CD4-positive, alpha-beta T cell treated with Interleukin-12 subunit alpha and Interleukin-12 subunit beta, for 1 hour (primary cell): ENCODE results near the gene ASTN1.

Source experiments
- DNase-seq: peaks from one replicate; pipeline ENCODE4 v3.0.0-alpha.2; 2020

The ASTN1 gene

DNA sequence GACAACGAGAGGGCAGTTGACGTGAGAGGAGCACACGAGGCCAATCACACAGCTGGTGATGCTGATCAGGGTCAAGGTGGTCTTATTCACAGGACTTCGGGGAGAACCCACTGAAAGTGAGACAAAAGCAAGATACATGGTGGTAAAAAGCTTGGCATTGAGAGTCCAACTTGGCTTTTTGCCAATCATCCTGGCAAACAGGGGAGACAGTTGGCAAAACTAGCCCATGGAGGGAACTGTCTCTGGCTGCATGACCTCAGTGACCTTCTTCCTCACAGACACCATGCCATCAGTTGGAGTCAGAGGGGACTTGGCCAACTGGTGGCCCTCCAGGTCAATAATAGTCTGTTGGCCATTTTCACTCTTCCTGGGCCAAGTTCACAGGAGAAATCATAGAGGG is 139.9 kb downstream of the ASTN1 start:
- DNase-seq, result no peak

DNA sequence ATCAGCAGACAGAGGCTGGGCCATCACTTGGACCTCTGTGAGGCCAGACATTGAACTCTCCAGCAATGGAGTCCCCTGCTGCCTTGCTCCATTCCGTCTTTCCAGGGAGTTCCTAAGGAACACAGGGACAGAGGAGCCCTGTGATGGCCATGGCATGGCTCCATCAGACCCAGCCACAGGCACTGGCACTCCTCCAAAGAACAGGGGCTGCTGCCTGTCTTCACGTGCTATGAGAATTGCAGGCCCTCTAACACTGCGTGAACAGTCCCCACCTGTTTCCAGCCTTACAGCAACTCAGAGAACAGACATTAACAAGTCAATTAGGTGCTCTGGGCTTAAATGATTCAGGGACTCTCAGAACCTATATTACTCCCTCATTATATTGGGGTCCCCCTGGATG is 140.8 kb downstream of the ASTN1 start:
- DNase-seq, result no peak

DNA sequence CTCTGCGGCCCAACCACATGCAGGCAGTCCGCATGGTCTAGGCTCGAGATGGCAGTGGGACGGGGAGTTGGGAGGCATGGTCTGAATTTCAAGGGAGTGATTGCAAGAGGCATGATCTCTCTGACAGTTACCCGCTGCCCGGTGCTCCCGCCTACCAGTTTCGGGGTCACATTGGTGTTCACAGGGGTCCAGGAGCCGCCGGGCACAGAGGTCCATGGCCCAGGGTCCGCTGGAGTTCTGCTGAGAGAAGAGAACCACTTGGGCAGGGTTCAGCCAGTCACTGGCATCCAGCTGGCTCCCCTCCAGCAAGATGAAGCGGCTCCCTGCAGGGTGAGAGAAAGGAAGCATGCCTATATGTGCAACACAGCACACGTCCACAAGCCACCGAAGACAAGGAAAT is 141.3 kb downstream of the ASTN1 start:
- no peak for DNase-seq

DNA sequence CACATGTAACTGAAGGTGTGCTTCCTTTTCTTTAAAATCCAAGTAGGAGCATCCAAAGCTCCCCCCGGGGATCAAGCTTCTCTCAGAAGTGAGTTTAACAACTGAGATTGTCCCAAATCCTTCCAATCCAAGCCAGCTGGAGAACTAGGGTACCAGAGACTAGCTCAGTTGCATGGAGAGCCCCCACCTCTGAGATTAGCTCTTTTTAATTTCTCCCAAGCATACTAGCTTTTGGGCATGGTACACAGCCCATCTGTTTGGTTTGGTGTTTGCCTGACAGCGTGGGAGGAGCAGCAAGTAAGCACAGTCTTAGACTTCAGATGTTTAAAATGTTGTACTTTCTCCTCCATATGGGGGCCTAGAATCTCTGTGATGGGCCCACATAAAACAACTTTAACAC is 142.8 kb downstream of the ASTN1 start:
- no peak for DNase-seq

DNA sequence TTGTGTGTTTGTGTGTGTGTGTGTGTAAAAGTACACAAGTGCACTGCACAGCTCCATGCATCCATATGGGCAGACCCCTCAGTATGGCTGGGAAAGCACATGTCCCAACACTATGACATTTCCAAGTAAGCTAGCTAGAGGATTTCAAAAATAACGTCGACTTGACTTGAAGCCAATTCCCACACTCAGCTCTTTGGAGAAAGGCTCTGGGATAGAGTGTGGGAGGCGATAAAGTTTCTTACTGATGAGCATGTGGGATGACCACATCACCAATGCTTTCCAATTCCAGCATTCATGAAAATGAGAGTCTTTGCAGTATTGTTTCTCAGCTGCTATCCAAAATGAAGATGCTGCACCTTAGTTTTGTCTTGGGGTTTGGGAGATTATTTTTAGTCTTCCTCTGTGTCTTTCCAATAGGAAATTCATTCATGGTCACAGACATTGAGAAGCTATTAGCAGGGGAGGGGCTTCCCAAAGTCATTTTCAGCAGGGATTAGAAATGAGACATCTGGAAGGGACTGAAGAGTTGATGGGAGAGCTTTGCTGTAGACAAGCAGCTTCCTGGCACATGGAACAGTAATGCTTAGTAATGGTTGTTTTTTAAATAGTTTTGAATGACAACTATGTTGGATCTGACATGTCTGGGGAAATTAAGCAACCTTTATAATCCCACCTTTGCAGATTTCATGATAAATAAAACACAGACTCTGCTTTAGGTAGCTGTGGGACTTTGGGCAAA is 143.5 kb downstream of the ASTN1 start:
- DNase-seq, result no peak

DNA sequence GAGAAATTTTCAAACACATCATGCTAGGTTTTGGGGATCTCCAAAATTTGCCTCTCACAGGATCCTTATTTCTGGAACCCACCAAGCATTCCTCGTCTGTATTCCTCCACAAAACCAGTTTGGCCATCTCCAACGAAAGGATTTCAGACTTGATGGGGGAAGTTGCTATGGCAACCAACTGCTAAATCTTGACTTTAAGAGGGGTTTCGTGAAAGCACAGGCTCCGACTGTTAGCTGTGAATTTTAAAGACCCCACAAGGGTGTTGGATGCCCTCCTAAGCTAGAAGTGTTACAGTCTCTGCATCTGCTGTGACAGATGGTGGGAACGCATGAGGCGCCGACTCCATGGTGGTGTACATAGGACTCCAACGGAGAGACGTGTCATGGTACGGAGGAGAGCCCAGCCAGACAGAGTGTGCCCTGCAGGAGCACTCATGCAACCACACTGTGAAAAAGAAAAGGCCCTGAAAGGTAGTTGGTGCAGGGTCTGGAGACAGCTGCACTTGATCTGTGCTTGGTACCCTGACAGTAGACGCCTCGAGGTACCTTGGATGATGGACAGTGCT is 147.1 kb downstream of the ASTN1 start:
- DNase-seq, result no peak

DNA sequence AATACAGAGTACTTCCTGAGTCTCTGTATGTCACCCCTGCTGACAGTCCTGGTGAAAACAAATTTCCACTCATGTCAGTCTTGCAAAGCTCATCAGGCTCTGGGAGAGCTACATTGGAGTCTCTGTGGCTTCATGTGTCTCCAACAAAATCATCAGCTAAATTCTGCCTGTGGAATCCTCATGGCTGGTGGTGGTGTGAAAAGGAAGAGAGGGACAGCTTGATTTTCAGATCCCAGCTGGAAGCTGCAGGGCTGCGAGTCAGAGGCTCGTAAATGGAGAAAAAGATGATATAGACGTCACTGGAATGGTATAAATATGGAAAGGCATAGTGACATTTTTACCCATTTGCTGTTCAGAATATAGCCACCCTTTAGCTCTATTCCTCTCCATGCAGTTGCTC is 150.2 kb downstream of the ASTN1 start:
- DNase-seq, result no peak

DNA sequence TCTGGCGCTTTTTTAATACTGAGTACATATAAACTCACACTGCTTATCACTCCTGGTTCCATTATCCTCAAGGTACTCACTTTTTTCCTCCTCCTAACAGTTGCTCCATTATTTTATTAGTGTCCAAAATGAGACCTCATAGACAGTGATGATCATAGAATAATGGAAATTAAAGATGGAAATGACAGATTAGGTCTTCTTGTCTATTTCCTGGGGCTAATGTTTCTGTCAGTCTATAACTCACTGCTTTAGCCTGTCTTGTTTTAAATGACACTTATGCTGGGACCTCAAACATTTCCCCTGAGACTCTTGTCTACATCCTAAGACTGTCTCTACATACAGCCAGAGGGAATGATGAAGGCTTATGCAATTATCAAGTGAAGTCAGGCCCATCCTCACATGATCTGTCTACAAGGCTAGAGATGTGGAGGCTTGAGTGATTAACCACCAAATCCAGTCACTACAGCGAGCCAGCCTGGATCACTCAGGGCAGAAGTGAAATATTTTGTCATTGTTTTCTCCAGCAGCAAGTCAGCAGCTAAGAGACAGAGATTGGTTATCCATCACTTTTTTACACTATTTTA is 152.1 kb downstream of the ASTN1 start:
- no peak for DNase-seq

DNA sequence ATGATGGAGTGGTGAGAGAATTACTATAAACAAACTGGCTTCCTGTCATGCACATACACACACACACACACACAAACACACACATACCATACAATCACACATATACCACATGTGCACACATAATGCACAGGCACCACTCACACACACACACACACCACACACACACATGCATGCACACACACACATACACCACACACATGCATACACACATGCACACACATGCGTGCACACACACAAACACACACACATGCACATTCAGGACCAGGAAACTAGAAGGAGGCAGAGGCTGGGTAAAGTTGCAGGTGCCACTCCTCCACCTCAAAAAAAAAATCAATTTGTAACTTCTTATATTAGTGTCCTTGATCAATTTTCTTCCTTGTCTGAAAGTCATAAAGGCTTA is 153.0 kb downstream of the ASTN1 start:
- no peak for DNase-seq

DNA sequence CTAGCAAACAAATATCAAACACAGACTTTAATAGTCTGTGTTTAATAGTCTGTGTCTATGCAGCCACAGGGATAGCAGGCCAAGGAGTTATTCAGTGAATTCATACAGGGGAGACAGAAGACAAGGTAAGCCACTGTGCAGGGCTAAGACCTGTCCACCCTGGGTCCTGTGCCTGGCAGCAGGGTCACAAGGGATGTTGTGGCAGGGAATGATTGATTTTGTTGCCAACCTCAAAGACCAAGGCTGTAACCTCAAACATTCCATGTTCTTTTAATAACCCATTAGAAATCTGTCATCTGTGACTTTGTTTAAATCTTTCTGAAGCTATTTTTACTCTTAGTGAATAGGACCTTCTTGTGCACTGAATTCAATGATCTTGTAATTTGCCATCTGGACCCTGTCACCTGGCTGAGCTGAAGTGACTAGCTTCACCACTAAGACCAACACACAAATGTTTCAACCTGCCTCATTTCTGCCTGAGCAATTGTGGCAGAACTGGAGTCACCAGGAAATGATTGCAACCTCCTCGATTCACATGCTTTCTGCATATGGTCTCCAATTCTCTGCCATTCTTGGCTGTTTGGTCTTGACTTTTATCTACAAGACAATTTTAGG is 154.2 kb downstream of the ASTN1 start:
- no peak for DNase-seq

DNA sequence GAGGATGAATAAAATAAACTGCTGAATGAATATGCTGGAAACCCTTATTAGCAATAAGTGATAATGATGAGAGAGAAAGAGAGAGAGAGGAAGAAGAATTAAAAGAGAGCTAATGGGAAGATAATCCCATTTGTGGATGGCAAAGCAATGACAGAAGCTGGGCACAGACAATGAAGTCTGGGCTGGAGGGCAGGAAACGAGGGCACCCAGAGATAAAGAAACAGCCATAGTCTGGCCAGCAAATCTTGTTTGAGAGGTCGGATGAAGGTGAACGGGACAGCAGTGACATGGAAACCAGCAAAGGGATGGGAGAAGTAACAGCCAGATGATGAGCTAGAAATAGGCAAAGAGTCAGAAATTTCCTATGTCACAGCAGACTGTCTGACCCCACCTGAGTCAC is 155.9 kb downstream of the ASTN1 start:
- no peak for DNase-seq

DNA sequence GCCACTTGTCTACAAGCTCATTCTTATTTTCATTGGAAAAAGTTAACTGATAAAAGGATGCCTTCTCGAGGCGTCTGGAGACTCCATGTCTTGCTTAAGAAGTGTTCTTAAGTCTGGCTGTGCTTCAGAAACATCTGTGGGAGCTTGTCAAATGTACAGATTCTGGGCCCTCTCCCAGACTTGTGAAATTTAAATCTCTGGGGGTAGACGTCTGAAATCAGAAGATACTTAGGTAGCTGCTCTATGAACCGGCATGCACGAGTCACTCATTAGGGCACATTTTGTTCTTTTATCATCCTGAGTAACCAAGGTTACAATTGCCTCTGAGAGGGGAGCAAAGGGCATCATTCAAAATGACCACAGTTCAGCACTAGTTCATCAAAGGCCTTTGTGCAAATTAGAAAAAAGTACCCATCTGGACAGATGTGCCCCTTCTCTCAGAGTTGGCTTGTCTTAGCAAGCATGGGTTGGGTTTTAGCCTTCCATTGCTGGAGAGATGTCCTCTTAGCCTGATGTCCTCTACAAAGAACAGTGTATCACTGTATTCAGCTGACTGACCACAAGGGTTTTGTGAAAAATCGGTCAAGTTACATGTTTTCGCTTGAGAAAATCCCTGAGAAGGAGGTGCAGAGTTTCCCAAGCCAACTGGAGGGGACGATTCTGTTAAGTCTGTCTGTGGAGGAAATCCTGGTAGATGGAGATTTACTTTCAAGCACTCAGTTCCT is 156.9 kb downstream of the ASTN1 start:
- no peak for DNase-seq

DNA sequence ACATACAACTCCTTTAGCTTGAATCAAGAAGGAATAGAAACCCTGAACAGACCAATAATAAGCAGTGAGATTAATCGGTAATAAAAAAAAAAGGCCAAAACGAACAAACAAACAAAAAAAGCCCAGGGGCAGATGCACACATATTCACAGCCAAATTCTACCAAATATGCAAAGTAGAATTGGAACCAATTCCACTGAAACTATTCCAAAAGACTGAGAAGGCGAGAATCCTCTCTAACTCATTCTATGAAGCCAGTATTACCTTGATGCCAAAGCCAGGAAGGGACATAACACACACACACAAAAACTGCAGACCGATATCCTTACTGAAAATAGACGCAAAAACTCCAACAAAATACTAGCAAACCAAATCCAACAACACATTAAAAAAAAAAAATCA is 161.6 kb downstream of the ASTN1 start:
- DNase-seq, result no peak

DNA sequence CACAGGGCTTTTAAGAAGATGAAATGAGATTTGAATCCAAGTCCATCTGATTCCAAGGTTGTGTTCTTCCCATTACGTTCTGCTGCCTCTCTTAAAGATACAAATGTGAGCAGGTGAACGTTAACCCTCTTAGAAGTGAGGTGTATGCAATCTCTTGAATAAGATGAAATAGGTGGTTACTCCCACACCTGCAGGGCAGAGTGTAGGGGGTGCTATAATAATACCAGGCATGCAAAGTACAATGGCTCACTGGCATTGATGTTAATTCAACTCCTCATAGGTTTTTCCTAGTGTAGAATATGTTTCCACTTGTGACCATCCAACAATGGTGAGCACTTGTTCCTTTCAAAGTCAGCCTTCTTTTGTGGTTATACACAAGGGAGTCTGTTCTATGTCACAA is 163.0 kb downstream of the ASTN1 start:
- DNase-seq, result no peak

DNA sequence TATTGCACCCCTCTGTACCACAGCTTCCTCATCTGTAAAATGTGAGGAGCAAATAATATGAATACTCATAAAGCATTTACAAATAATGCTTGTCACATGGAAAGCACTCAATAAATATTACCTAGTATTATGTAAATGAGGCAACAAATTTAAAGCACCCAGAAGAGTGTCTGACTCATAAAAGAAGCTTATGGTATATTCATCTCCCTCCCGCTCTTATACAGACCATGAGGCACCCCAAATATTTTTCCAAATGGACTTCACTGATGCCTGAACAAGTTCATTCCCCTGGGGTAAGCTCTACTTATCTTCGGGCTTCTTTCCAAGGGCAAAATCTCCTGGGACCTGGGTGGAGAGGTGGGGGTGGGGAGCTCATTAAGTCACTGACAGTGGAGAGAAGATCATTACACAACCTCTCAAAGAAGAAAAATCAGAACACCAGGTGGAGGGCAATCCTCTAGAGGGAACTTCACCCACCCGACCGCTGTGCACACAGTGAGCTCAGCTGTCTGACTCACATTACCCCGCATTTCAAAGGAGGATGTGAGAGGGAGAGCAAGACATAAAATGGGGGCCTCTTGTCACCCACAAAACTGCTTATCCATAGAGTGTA is 166.2 kb downstream of the ASTN1 start:
- no peak for DNase-seq

DNA sequence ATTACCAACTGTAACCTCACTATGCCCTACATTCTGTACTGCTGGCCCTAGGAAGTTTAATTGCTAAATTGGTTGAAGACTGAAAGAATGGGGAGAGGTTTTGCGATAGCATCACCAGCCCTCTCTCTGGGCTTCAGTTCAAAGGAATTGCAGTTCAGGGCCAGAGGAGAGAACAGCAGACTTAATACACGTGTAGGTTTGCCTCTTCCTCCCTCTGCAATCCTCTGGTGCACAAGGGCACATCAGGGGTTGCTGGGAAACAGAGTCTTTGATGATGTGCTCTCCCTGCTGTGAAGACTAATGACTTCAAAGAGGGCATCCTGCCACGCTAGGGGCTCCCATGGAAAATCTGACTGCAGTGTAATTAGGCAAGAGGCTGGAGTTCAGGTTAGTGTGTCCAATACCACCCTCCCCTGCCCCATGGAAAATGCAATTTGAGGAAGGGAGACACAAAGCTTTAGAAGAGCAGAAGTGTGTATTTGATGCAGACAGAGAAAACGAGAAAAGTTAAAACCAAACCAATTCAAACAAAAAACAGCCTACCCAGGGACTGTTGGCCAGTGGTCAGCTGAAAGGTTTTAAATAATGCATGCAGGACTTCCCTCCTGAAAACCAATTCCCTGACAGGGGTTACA is 167.9 kb downstream of the ASTN1 start:
- no peak for DNase-seq

DNA sequence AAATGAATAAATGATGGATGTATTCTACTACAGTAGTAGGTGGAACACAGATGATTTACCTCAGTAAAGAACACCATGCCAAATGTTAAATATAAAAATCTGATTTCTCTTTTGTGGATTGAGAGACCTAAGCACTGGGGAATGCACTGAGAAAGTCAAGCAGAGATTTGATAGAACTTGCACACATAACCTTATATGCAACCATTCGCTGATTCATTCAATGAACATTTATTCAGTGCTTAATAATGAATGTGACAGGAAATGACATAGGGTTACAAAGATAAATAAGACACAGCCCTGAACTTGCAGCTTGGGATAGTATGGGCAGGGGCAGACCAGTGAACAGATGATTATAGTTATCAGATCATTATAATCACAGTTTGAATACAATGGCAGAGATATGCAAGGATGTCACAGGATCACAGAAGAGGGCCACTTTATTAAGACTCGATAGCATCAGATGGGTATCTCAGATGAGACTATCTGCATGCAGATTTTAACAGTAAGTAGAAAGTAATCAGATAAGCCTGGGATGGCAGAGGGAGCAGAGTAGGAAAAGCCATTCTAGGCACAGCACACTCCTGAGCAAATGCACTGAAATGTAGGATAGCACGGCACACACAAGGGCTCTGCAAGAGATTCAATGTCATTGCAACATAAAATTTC is 169.4 kb downstream of the ASTN1 start:
- DNase-seq, result no peak

DNA sequence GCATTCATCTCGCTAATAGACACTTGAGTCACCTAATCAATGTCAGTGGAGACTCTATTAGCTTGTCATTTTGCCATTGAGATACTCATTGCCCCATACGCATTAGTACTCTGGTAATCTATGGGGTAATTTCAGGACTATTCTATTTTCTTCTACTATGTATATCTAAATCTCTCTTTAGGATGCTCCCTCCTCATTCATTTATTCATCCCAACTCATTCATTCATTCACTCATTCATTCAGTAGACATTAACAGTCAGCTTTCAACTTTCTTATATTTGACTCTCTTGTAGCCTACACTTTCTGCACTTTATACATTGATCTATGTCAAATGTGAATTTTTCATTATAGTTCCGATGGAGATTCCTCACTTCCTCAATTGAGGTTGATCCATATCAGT is 170.9 kb downstream of the ASTN1 start:
- DNase-seq, result no peak

DNA sequence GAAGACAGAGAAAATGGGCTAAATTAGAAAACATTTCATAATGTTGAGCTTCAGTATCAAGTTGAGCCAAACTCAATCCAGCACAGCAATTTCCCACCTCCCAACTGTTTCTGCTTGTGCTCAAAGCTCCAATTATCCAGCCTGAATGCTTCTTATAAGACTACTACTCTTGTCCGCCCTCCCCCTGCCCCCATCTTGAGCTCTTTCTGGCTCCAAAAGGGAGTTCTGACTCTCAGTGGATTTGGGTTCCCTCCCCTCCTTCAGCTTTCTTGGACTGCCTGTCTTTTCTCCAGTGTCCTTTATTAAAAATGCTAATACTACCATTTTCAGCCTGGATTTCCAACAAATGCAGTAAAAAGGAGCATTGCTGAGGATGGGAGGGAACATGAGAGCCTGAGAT is 174.8 kb downstream of the ASTN1 start:
- DNase-seq, result no peak

DNA sequence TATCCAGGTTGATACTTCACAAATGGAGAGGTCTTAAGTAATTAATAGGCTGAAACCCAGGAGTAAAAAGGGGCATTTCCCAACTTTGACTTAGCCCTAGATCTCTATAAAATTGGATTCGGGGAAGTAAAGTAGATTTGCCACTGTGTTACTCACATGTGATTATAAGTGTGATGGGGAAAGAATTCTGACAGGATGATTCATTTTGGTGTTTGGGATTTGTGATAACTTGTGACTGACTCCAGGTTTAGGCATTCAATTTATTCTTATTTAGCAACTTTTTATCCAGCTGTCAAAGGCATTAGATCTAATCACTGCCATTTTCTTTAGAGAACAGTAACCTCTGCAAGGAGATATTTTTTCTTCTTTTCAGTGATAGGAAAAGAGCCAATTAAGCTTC is 175.5 kb downstream of the ASTN1 start:
- no peak for DNase-seq

DNA sequence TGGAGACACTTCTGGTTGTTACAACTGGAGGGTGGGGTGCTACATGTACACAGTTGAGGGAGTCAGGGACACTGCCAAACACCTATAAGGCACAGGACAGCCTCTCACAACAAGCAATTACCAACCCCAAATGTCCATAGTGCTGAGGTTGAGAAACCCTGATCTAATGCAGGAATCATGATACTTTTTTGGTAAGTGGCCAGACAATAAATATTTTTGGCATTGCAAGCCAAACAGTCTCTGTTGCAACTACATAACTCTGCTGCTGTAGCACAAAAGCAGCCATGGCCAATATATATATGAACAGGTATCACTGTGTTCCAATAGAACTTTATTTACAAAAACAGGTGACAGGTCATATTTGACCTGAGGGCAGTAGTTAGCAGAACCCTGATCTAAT is 177.5 kb downstream of the ASTN1 start:
- DNase-seq, result no peak

DNA sequence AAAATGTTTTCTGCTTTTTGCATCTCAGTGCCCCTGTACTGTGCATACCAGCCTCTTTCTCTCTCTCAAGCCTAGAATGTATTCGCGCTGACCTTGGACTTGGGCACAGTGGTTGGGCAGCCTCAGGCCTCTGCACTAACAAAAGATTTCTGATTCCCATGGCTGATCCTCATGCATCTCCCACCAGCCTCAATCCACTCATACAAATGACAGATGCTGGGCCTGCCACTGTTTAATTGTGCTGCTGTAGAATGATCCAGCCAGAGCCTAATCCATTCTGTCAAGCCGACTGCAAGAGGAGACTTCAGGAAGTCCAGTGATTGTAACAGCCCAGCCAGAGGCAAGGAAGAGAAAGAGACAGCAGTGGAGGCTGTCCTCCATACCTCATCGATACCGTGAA is 180.8 kb downstream of the ASTN1 start:
- no peak for DNase-seq
